WTC11 (cell line): Measurements from ENCODE around the gene SULT6B1.

ENCODE experiments used
- ATF1 ChIP-seq: sonication (generic); formaldehyde crosslinking; IDR thresholded peaks from 2 replicates; pipeline ENCODE4 v1.8.1; 2023; ENCODE audit warnings: mild to moderate bottlenecking, moderate library complexity, missing genetic modification reagents
- CREB1 ChIP-seq: sonication (generic); formaldehyde crosslinking; IDR thresholded peaks from 2 replicates; pipeline ENCODE4 v1.8.0; 2023; ENCODE audit warnings: mild to moderate bottlenecking, missing genetic modification reagents
- CTCF ChIP-seq: fragments of 200-600 bp; IDR thresholded peaks from 2 replicates; pipeline ENCODE4 v1.8.0; 2022; ENCODE audit warnings: antibody characterized with exemption
- ELF4 ChIP-seq: sonication (generic); formaldehyde crosslinking; IDR thresholded peaks from 2 replicates; pipeline ENCODE4 v1.8.1; 2022; ENCODE audit warnings: low read depth, mild to moderate bottlenecking, moderate library complexity, missing genetic modification reagents
- JUN ChIP-seq: sonication (generic); formaldehyde crosslinking; IDR thresholded peaks from 2 replicates; pipeline ENCODE4 v1.8.0; 2023; ENCODE audit warnings: mild to moderate bottlenecking, missing genetic modification reagents
- OVOL2 ChIP-seq: fragments of 250-450 bp; sonication (Bioruptor Pico); IDR thresholded peaks from 2 replicates; pipeline ENCODE4 v1.9.0; 2021; ENCODE audit warnings: mild to moderate bottlenecking, borderline replicate concordance
- SP1 ChIP-seq: sonication (generic); formaldehyde crosslinking; conservative IDR thresholded peaks from 2 replicates; pipeline ENCODE4 v1.8.1; 2022; ENCODE audit warnings: missing genetic modification reagents
- TEAD1 ChIP-seq: sonication (generic); formaldehyde crosslinking; IDR thresholded peaks from 2 replicates; pipeline ENCODE4 v1.8.0; 2022; ENCODE audit warnings: mild to moderate bottlenecking, missing genetic modification reagents
- TEAD4 ChIP-seq: sonication (generic); formaldehyde crosslinking; IDR thresholded peaks from 2 replicates; pipeline ENCODE4 v1.8.0; 2022; ENCODE audit warnings: mild to moderate bottlenecking, missing genetic modification reagents
- USF1 ChIP-seq: sonication (generic); formaldehyde crosslinking; IDR thresholded peaks from 2 replicates; pipeline ENCODE4 v1.8.0; 2022; ENCODE audit warnings: mild to moderate bottlenecking, missing genetic modification reagents
- TF ChIP-seq, protein P1 (sequence below): sonication (generic); formaldehyde crosslinking; IDR thresholded peaks from 2 replicates; pipeline ENCODE4 v1.8.0; 2022; ENCODE audit warnings: mild to moderate bottlenecking, missing genetic modification reagents
- TF ChIP-seq, protein P2 (sequence below): fragments of 250-450 bp; sonication (Bioruptor Pico); IDR thresholded peaks from 2 replicates; pipeline ENCODE4 v2.1.2; 2022; ENCODE audit warnings: mild to moderate bottlenecking, moderate library complexity
- TF ChIP-seq, protein P3 (sequence below): sonication (generic); formaldehyde crosslinking; IDR thresholded peaks from 2 replicates; pipeline ENCODE4 v1.8.1; 2023; ENCODE audit warnings: mild to moderate bottlenecking, missing genetic modification reagents

DNA sequence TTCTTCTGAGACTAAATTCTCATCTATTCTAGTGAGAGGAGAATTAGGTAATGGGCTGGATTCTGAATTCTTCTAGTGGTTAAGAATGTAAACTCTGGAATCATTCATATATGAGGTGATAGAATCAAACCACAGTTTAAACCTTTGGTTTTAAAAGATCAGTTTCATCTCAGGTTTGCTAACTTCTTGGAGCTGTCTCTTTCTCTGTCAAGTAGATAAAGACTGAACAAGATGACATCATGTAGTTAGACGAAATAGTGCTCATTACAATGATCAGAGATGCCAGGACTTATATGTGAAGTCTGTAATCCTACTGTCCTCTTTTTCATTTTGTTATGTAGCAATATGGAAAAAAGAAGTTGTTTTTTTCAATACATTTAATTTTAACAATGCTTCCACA lies 12.7 kb upstream of the SULT6B1 start:
- TF ChIP-seq CTCF (no peak), TEAD1 (no peak), USF1 (CRISPR knock-in tag) (no peak), CREB1 (CRISPR knock-in tag) (no peak), JUN (CRISPR knock-in tag) (no peak), SP1 (CRISPR knock-in tag) (no peak), ATF1 (CRISPR knock-in tag) (no peak), OVOL2 (CRISPR knock-in tag) (no peak), ELF4 (CRISPR knock-in tag) (no peak), TEAD4 (no peak)
- TF ChIP-seq, protein P1, sequence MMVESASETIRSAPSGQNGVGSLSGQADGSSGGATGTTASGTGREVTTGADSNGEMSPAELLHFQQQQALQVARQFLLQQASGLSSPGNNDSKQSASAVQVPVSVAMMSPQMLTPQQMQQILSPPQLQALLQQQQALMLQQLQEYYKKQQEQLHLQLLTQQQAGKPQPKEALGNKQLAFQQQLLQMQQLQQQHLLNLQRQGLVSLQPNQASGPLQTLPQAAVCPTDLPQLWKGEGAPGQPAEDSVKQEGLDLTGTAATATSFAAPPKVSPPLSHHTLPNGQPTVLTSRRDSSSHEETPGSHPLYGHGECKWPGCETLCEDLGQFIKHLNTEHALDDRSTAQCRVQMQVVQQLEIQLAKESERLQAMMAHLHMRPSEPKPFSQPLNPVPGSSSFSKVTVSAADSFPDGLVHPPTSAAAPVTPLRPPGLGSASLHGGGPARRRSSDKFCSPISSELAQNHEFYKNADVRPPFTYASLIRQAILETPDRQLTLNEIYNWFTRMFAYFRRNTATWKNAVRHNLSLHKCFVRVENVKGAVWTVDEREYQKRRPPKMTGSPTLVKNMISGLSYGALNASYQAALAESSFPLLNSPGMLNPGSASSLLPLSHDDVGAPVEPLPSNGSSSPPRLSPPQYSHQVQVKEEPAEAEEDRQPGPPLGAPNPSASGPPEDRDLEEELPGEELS = no peak
- TF ChIP-seq, protein P2, sequence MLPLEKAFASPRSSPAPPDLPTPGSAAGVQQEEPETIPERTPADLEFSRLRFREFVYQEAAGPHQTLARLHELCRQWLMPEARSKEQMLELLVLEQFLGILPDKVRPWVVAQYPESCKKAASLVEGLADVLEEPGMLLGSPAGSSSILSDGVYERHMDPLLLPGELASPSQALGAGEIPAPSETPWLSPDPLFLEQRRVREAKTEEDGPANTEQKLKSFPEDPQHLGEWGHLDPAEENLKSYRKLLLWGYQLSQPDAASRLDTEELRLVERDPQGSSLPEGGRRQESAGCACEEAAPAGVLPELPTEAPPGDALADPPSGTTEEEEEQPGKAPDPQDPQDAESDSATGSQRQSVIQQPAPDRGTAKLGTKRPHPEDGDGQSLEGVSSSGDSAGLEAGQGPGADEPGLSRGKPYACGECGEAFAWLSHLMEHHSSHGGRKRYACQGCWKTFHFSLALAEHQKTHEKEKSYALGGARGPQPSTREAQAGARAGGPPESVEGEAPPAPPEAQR (CRISPR knock-in tag) = no peak
- TF ChIP-seq, protein P3, sequence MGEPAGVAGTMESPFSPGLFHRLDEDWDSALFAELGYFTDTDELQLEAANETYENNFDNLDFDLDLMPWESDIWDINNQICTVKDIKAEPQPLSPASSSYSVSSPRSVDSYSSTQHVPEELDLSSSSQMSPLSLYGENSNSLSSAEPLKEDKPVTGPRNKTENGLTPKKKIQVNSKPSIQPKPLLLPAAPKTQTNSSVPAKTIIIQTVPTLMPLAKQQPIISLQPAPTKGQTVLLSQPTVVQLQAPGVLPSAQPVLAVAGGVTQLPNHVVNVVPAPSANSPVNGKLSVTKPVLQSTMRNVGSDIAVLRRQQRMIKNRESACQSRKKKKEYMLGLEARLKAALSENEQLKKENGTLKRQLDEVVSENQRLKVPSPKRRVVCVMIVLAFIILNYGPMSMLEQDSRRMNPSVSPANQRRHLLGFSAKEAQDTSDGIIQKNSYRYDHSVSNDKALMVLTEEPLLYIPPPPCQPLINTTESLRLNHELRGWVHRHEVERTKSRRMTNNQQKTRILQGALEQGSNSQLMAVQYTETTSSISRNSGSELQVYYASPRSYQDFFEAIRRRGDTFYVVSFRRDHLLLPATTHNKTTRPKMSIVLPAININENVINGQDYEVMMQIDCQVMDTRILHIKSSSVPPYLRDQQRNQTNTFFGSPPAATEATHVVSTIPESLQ (CRISPR knock-in tag) = no peak
